Left hindlimb (tissue), 1 donor: Measurements from ENCODE around the gene NFATC2.

Source experiments
- DNase-seq: peaks from one replicate; pipeline ENCODE4 v3.0.0-alpha.2; 2018

Gene NFATC2

GRCh38 chr20:51512645-51513044 lies 29.9 kb downstream of the NFATC2 start:
- DNase-seq = no peak

GRCh38 chr20:51511861-51512619 lies 30.5 kb downstream of the NFATC2 start:
- DNase-seq = no peak

DNA sequence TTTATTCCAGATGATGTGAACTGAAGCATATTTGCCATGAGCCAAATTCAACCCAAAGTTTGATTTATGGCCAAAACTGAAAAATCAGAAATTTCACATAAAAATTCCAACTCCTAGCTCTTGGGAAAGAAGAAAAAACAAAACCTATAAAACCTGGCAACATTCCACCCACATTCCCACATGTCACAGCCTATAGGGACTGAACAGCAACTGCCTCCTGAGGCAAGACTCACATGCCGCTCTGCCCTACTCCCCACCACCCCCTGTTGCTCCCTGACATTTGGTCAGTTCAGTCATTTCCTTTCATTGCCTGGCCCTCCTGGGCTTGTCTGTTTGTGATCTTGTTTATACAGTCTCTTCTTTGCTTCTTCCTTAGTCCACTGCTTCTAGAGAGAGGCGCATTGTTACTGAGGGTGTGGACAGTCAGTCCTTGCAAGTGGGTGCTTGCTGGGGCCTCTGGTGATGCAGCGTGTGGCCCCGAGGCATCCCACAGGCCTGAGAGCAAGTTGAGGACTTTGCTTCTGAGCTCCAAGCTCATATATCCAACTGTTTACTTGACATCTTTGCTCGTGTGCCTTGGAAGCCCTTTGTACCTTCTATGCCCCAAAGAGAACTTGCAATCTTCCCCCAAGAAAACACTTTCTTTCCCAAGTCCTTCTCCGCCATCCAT lies 31.4 kb downstream of the NFATC2 start:
- DNase-seq = no peak

GRCh38 chr20:51510169-51510568 lies 32.4 kb downstream of the NFATC2 start:
- no peak for DNase-seq

GRCh38 chr20:51509208-51509607 lies 33.3 kb downstream of the NFATC2 start:
- no peak for DNase-seq

GRCh38 chr20:51508780-51509179 lies 33.7 kb downstream of the NFATC2 start:
- no peak for DNase-seq

DNA sequence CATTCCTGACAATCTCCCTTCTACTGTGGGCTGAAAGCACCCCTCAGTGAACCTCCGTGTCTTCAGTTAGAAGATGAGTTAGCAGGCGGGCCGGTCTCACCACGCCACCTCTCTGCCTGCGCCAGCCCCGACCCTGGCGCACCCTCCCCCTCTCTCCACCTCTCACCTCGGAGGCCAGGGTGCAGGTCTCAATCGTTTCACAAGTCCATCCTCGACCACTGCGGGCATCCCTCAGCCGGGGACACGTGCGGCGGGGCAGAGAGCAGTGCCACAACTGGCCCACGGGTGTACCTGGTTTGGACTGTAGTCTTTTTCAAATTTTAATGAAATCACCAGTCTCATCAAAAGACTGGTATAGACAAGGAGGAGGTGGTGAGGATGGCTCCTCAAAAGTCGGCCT lies 34.4 kb downstream of the NFATC2 start:
- DNase-seq = no peak

GRCh38 chr20:51507216-51508036 lies 35.1 kb downstream of the NFATC2 start:
- DNase-seq = no peak

DNA sequence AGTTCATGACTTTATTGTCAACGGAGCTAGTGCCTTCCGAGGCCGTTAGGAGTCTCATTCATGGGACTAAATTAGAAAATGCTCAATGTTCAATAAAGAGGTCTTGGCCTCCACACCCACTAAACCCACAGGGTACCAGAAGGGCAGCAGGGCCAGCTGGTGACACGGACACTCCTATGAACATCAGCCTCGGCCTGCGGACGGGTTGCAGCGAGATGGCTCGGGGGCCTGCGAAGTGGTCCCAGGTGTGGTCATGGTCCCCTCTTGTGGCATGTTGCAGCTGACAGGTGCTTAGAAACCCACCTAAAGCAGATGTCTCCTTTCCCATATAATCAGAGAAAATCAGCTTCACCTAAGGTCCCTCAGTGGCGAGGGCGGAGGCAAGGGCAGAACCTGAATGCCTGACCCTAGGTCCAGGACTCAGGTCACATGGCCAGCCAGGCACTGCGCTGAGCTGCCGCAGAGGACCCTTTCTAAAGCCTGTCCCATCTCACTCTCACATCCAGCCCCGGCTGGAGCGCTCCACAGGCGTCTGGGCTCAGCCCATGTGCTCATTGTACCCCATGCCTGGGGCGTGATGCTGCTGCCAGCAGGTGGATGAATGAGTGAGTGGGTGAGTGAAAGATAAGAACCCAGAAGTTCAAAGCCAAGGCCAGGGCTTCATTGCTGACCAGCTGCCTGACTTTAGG lies 35.8 kb downstream of the NFATC2 start:
- DNase-seq = no peak

DNA sequence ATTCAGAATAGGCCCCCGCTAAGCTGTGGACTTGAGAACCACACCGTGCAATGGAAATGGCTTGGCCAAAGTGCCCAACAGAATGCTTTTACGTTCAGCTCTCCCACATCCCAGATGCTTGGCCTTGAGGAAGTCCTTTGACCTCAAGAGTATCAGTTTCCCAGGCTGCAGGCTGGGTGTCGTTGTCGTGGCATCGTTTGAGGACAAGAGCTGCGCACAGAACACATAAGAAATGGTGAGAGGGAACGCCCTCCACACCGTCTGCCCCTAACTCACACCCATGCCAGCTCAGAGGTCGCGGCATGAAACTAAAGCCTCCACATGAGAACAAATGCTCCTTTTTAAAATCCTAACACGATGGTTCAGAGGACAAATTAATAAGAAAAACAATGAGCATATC lies 37.0 kb downstream of the NFATC2 start:
- no peak for DNase-seq

DNA sequence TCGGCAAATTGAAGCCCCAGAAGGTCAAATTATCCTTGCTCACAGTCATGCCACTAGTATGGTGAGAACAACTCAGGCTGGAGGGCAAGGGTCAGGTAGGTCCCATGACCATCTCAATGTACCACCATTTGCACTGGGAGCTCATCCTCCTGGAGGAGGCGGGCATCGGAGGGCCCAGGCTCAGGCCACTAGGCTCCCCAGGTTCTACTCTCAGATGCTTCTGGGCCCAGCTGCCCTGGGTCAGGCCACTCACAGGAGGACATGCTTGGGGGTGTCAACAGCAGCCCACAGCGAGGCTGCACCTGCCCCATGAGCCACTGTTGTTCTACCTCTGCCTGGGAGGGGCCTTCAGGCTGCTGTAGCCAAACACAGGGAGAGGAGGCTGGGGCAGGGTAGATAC lies 39.1 kb downstream of the NFATC2 start:
- no peak for DNase-seq

DNA sequence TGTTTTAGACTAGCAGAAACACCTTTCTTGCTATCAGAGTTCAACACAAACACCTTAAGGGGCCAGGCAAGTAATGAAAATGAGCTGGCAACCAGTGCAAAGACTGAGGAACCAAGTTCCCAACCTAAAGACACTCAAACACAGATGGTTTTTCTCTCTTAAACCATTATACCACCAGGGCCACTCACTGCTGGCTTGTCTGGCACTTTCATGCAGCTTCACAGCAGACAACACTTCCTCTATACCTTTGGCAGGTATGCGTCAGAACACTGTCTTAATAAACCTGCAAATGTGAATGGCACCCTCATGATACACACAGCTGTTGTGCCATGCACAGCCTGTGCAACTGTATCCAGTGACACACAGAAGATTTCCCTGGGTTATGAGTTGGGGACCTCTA lies 41.6 kb downstream of the NFATC2 start:
- no peak for DNase-seq

DNA sequence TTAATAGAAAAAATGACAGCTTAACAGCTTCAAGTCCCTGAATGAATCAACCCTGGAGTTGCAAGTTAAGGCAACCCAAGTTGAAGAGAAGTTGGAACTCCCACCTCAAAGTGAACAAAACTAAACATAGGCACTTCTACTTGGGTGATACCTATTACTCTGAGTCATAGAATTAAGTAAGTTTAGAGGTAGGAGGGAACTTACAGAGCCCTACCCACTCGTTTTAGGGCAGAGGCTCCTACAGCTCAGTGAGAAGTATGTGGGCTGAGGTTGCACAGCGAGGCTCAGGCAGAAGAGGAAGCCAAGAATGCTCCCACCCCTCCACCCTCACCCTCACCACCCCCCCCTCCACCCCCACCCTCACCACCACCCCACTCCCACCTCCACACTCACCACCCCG lies 42.2 kb downstream of the NFATC2 start:
- DNase-seq = no peak

GRCh38 chr20:51498765-51499540 lies 43.6 kb downstream of the NFATC2 start:
- no peak for DNase-seq

GRCh38 chr20:51497542-51498467 lies 44.7 kb downstream of the NFATC2 start:
- no peak for DNase-seq

DNA sequence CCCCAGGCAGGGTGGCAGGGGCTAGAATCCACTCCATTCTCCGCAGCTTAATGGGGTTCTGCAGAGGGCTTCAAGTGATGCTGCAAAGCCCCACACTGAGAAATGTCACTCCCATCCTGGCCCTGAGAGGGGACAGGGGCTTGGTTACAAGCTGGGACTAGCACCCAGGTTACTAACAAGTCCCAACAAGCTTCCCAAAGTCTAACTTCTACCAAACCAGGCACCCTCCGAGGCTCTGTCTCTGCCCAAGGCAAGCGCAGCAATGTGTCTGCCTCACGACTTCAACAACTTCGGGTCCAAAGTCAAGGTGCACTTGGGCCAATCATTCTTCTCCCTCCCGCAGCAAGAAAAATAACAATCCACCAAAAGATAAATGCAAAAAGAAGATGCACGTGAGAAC lies 45.6 kb downstream of the NFATC2 start:
- no peak for DNase-seq

DNA sequence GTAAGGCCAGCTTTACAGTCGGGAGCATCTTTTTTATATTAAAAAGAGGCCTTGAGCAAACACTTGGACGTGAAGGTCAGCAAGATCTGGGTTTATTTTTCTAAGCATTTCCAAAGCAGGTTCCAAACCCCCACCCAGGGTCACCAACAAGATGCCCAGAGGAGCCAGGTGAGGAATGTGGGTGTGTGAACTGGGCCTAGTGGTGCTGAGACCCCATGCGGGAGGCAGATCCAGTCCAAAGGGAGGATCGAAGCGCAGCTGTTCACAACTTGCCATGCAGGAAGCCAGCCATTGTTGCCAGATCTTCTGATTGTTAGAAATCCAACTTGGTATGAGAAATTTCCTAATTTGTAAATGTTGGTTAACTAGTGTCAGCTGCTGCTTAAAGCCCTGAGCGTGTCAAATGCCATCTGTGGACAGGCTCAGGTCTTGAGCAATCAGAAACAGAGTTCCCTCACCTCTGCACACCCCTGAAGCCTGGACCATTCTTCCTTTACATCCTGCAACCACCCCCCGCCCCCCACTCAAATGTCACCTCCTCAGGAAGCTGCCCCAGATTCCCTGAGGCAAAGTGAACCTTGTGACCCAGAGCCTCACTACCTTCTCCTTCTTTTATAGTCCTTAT lies 46.5 kb downstream of the NFATC2 start:
- no peak for DNase-seq

- DNase-seq = no peak
Observed at GRCh38 chr20:51495291-51495690, 47.2 kb downstream of the NFATC2 start.

GRCh38 chr20:51494241-51495110 lies 48.0 kb downstream of the NFATC2 start:
- DNase-seq = no peak

DNA sequence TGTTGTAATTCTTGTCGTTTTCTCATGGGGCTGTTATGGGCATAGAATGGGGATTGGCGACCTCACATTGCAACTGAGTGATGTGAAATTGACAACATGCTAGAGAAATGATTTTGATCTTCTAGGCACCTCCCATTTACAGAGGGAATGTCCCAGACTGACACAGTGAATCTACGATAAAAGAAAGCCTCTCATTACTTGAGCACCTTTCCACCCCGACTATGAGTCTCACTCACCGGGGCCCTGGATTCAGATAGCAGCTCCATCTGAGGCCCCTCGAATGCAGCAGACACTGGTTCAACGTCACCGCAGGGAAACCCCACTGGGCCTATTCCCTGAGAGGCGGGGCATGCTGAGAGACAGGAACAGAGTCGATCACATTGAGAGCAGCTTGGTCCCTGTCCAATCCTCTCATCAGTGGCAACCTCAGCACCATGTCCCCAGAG lies 49.1 kb downstream of the NFATC2 start:
- no peak for DNase-seq
